ENCODE data around the gene TCF12.

TCF12 gene

DNA sequence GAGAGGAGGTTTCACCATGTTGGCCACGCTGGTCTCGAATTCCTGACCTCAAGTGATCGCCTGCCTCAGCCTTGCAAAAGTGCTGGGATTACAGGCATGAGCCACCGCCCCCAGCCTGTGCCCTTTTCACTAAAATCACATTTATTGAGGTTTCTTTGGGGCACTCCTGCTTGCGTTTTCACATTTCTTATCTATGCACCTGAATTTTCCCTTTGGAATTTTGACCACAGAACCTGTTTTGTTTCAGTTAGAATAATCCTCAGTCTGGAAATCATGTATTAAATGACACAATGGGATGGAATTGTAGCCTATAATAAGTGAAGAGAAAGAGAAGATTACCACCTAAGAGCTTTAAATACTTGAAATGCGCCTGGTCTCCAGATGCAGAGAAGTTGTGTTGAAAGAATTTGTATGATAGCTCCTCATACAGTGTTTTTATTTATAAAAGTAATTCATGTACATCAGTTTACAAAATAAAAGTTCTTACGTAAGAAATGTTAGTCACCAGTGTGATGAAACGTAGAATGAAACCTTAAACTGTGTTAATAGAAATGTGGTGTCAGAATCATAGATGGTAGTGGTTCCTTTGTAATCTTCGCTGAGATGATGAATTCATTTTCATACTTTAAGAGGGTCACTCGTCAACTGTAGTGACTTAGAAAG lies 107.0 kb downstream of the TCF12 start:
- DNase-seq = no peak

DNA sequence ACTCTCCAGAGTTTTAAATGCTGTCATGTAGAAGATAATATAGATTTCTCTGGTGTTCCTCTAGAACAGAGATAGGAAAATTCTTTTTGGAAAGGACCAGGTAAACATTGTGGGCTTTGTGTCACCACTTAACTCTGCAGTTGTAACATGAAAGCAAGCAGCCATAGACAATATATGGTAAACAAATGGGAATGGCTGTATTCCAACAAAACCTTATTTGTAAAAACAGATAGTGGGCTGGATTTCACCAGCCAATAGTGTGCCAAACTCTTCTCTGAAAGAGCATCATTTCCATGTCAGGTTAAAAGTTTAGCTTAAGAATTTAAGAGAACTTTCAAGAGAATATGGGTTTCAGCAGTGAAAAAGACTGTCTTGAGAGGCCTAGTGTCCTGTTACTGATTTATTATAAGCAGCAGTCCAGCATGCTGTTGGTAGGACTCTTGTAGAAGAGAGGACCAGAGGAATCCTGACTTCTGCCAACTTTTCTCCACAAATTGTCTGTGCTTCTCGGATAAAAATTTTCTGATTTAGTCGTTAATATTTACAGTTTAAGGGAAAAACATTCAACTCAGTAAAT lies 107.7 kb downstream of the TCF12 start:
- no peak for DNase-seq

DNA sequence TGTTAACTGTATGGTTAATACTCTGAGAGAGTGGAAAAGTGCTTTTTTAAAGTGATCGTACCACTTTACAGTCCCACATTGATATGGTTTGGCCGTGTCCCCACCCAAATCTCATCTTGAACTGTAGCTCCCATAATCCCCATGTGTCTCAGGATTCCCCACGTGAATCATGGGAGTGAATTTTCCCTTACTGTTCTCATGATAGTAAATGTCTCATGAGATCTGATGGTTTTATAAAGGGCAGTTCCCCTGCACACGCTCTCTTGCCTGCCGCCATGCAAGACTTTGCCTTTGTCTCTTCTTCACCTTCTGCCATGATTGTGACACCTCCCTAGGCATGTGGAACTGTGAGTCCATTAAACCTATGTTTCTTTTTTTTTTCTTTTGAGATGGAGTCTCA lies 109.2 kb downstream of the TCF12 start:
- DNase-seq = no peak

GRCh38 chr15:57028176-57028575 lies 109.7 kb downstream of the TCF12 start:
- DNase-seq = no peak

DNA sequence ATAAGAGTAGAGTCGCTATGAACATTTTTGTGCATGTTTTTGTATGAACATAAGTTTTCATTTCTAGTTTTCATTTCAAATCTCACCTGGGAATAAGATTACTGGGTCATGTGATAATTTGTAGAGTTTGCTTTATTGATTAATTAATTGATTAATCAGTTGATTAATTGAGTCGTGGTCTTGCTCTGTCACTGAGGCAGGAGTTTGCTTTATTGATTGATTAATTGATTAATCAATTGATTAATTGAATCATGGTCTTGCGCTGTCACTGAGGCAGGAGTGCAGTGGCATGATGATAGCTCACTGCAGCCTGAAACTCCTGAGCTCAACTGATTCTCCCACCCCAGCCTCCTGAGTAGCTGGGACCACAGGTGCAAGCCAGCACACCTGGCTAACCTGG lies 111.6 kb downstream of the TCF12 start:
- DNase-seq = no peak

DNA sequence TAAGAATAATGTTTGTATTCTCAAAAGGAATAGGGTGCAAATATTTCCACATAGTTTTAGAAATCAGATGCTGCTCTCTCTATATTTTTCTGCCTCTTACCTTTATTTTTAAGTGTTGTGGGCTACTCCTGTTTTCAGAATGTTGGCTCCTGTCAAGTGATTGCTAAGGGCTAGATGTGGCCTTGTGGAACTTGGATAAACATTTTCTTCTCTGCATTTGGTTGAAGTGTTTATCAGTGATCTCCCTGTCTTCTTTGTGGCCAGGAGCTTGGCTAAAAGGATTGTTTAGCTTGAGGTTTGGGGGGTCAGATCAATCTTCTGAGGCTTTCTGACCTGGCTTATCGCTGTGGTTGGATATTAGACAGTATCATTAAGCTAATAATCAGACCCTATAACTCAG lies 112.6 kb downstream of the TCF12 start:
- no peak for DNase-seq

DNA sequence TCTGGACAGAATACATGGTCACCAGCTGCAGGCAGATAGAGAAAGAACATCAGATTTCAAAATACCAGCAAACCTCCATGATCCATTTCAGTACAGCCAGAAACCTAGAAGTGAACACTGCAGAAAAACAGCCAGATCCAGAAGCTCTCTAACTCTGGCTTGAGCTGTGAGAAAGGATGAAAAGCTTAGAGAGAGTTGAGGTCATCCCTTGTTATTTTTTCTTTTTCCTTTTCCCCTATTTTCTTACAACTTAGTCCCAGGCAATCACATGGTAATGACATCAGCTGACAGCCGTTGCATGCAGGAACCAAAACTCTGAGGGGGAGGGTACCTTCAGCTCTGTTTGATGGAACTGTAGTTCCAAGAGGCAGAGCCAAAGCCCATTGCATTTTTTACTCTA lies 113.2 kb downstream of the TCF12 start:
- DNase-seq = no peak

DNA sequence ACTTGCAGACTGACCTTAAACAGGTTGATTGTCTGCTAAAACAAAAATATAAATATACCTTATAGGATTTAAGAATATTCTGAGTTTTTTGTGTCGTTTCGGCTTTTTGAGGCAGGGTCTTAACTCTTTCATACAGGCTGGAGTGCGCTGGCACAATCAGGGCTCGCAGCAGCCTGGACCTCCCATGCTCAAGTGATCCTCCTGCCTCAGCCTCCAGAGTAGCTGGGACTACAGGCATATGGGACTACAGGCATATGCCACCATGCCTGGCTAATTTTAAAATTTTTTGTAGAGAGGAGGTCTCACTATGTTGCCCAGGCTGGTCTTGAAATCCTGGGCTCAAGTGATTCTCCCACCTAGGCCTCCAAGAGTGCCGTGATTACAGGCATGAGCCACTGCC lies 113.9 kb downstream of the TCF12 start:
- DNase-seq = no peak

DNA sequence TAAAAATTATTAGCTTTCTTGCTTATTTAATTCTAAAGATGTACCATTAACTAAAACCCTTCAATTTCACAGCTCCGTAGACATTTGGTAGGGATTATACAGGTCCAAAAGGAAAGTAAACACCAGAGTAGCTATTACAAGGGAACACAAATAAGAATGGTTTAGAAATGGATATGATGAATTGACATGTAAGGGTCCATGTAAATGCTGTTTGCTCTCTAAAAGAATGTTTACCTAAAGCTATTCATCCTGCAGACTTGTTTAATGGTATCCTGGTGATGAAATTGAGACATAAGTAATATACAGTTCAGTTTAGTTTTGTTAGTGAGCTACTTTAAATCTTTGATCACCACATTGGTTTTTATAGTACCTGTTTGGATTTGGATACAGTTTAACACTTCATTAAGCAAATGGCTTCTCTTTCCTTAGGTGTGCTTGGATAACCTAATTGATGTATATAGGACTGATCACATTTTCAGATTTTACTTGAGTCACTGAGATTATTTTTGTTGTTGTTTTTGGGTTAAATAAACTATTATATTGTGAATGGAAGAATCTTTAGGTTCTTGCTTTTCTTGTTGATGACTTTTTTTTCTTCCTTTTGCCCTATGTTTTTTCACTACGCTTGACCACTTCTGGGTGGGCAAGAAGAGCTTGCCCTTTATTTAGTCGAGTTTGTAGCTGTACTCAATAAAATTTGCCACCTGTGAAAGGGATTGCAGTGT lies 115.4 kb downstream of the TCF12 start:
- DNase-seq = no peak

DNA sequence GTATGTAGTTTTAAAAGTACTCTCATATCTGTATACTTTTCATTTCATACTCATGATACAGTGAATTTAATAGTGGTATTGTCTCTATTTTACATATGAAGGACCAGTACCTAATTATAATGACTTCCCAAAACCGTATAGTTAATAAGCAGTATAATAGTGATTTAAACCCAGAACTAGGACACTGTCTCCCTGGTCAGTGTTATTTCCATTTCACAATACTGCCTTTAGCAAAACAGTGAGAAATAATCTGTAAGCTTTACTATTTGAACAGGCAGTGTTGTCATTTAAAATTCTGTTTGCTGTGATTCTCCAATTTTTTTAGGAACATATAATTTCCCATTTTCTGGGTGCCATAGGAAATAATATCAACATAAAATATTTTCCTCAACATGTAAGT lies 116.2 kb downstream of the TCF12 start:
- no peak for DNase-seq

DNA sequence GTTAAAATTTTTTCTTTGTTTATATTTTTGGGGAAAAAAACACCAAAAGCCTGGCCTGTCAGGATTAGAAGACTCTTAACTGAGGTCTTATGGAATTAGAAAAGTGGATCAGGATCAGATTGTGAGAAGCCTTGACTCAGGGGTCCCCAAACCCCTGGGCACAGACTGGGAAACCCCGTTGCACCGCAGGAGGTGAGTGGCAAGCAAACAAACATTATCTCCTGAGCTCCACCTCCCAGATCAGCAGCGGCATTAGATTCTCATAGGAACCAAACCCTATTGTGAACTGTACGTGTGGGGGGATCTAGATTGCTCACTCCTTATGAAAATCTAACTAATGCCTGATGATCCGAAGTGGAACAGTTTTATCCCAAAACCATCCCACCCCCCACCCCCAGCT lies 117.2 kb downstream of the TCF12 start:
- DNase-seq = no peak

DNA sequence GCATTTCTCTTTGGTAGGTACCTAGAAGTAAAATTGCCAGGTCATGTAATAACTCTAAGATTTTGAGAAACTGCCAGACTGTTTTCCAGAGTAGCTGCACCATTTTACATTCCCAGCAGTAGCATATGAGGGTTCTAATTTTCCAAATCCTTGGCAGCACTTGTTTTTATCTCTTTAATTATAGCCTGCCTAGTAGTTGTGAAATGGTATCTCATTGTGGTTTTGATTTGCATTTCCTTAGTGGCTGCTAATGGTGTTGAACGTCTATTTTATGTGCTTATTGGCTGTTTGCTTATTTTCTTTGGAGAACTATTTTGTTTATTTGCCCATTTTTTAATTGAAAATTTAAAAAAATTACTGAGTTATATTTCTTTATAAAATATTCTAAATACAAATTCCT lies 117.9 kb downstream of the TCF12 start:
- no peak for DNase-seq

GRCh38 chr15:57037548-57037947 lies 119.1 kb downstream of the TCF12 start:
- no peak for DNase-seq

GRCh38 chr15:57038040-57038439 lies 119.6 kb downstream of the TCF12 start:
- DNase-seq = no peak

- no peak for DNase-seq
Observed at GRCh38 chr15:57038496-57038895, 120.1 kb downstream of the TCF12 start.

DNA sequence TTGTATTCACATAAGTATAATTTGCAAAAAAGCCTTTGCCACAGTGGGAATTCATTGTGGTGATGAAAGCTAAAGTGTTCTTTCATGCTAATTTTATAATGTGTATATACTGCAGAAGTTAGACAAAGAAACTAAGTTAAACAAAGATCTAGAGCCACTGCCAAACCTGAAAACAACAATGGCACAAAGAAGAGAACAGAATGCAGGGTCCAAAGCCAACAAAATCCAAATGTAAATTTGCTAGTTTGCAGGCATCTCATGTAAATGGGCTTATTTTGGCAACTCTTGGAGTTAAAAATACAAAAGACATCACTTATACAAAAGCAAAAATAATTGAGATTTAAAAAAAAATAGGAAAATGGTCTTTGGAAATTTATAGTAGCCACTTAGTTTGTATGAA lies 123.0 kb downstream of the TCF12 start:
- DNase-seq = no peak

- DNase-seq = no peak
Observed at GRCh38 chr15:57044072-57044702, 125.7 kb downstream of the TCF12 start.

DNA sequence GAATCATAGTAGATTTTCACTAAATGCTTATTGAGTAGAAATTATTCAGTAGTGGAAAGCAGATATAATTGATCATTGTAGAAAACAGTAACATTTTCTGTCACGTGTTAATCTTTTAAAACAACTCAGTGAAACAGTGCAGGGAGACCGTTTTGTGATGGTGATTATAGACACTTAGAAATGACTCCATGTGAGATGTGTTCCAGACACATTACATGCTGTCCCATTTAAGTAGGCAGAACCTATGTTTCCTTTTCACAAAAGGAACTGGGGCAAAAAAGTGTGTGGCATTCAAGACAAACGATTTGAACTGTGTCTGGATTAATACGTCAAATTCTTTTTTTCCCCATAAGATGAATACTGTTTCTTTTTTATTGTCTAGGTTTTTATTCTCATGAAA lies 126.5 kb downstream of the TCF12 start:
- DNase-seq = no peak

GRCh38 chr15:57045741-57046382 lies 127.4 kb downstream of the TCF12 start:
- no peak for DNase-seq

DNA sequence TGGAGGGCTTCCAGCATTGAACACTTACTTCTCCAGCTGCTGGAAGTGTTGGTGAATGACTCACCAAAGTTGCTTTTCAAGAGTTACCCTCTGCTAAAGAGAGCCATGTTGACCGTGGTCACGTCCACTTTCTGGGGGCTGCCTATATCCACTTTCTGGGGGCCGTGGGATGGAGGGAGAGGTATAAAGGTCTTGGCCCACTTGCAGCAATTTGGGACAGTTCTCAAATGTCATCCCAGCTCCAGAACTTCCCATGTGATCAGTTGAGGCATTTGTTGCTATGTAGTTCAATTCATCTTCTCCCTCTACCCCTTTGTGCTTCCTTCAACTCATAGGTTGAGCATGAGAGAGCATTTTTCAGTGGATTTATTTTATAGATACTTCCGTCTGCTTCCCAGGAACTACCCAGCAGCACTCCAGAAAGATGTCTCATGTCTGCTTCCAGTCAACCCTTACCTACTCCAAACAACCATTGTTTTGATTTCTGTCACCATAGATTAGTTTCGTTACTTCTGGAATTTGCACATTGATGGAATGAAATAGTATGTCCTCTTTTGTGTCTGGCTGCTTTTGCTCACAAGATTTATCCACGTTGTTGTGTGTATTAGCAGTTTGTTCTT lies 130.6 kb downstream of the TCF12 start:
- DNase-seq = no peak

DNA sequence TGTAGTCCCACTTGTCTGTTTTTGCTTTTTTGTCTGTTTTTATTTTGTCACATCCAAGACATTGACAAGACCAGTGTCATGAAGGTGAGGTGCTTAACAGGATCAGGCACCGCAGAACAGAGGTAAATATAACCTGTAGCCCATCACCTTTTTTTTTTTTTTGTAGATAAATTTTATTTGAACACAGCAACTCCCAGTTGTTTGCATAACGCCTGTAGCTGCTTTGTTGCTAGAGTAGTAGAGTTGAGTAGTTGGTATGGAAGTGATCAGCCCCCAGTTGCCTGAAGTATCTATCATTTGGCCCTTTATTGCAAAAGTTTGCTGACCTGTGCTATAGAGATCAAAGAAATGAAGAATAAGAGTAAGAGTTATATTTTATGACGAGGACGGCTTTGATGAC lies 135.0 kb downstream of the TCF12 start:
- no peak for DNase-seq

DNA sequence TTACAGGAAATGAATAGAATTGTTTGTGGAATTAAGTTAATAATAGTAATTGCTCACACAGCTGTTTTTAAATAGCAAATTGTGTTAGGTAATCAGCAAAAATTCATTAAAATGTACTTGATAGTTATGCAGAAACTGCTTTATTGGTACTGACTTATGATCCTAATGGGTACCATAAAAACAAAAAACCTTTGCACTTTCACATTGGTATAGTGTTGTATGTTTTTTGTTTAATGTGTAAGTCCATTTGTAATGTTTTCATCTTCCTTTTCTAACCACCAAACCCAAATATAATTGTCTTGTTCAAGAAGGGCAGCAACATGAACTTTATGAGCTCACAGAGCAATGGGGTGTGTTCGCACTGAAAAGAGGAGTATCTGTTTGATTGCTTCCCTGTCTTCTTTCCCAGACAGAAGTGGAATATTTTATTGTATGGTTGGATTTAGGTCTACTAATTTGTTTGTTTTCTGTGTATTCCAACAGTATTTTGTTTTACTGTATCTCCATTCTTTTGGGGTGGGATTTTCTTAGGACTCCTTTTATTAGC lies 135.8 kb downstream of the TCF12 start:
- no peak for DNase-seq

GRCh38 chr15:57056357-57056756 lies 137.9 kb downstream of the TCF12 start:
- DNase-seq = no peak
